K562 (cell line): ENCODE measurements around the gene LPAR3. TPM values are rescaled to one million over a fixed set of nuclear protein-coding genes. Genes with fewer than 3 reads are reported as not detected.

ENCODE experiments used
- BRD9 ChIP-seq: fragments of 450-650 bp; IDR thresholded peaks from 2 replicates; pipeline ENCODE4 v1.6.1; 2018; ENCODE audit warnings: low read depth; ENCODE audit not compliant: partially characterized antibody
- HDAC6 ChIP-seq: IDR thresholded peaks from 2 replicates; pipeline ENCODE4 v1.6.1; 2012; ENCODE audit warnings: low read depth, mild to moderate bottlenecking, control low read depth, inconsistent platforms, low read length, moderate library complexity
- PURB ChIP-seq: sonication (generic); formaldehyde crosslinking; IDR thresholded peaks from 2 replicates; pipeline ENCODE4 v1.9.0; 2021; ENCODE audit warnings: low read depth, mild to moderate bottlenecking, missing genetic modification reagents
- SMC3 ChIP-seq: conservative IDR thresholded peaks from 2 replicates; pipeline ENCODE4 v1.6.1; 2011; ENCODE audit warnings: low read depth, low read length, improper control_type of control experiment; ENCODE audit not compliant: insufficient read depth
- ZBTB5 ChIP-seq: fragments of 450-650 bp; IDR thresholded peaks from 2 replicates; pipeline ENCODE4 v1.6.1; 2017; ENCODE audit warnings: antibody characterized with exemption
- ZHX1 ChIP-seq: fragments of 150-350 bp; conservative IDR thresholded peaks from 2 replicates; pipeline ENCODE4 v1.6.1; 2014; ENCODE audit warnings: low read length
- polyA plus RNA-seq, 8 experiments: library from polyadenylated mRNA; depleted of rRNA in 4 of 8; stranded (reverse) in 5 of 8; unstranded in 3 of 8; fragments of >200 nt; fragmentation: Nextera tagmentation in 2 of 8; fragmentation: Illumina TruSeq in 1 of 8; extraction: Ambion mirVana in 2 of 8; extraction: Trizol in 1 of 8; gene quantifications; 2 replicates each; pipeline versions ENCODE4 v1.2.1 to v1.2.3, GENCODE V29; 2011 to 2014; ENCODE audit warnings: inconsistent platforms in 1 of 8, missing spikeins in 1 of 8
- total RNA-seq, 7 experiments: library from RNA; depleted of rRNA in 6 of 7; stranded (reverse); fragments of >200 nt in 6 of 7; fragmentation: Illumina TruSeq in 2 of 7; extraction: Trizol in 2 of 7; gene quantifications; 2 replicates each; pipeline versions ENCODE4 v1.2.1 to v1.2.3, GENCODE V29; 2011 to 2021; ENCODE audit warnings: low replicate concordance in 1 of 7
- TF ChIP-seq, protein P1 (sequence below): fragments of 200-600 bp; sonication (generic); IDR thresholded peaks from one replicate; pipeline ENCODE4 v1.6.1; 2012; ENCODE audit warnings: mild to moderate bottlenecking, low read depth, low read length, inconsistent platforms
- TF ChIP-seq, protein P2 (sequence below): fragments of 200-800 bp; sonication (Bioruptor generic); IDR thresholded peaks from 2 replicates; pipeline ENCODE4 v1.6.1; 2017; ENCODE audit warnings: missing genetic modification characterization, missing compliant biosample characterization

LPAR3 gene
- total and polyA plus RNA-seq, 9 of the 15 experiments (the other 6 are each of a cell fraction or from before 2014, with no cell fraction given) = 0.11 TPM; not detected in 8

DNA sequence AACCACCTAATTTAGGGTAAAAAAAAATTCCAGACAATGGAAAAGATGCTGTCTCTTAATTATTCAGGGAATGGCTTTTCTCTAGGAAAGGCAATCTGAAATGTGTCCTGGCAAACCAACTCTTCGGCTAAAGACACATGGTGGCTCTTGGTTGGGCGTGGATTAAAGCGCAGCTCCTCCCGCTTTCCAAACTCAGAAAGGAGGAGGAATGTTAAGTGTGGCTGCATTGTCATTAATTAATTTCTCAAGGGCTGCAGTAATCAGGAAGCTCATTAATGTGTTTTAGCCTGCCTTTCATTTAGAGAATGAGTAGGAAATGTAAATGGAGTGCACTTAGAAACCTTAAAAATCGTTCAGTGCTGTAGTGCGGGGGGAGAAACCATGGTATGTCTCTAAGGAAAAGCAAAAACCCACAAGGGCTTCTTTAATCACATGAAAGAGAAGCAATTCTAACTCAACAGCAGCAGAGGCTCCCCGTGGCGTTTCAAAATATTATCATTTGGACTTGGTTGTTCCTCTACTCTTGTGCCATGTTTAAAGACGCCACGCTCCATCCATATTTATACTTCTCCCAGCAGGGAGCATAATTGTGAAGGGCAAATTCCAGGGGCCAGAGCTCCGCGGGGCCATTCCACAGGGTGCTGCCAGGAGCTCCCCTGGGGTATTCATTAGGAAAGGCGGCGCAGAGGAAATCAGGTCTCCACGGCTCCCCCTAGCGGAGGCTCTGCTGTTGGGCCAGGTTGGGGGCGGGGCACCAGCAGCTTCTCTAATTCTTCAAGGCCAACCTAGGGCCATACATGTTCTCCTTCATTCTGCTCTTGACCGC, 110.8 kb downstream of the LPAR3 start (continued):
- TF ChIP-seq, protein P1, sequence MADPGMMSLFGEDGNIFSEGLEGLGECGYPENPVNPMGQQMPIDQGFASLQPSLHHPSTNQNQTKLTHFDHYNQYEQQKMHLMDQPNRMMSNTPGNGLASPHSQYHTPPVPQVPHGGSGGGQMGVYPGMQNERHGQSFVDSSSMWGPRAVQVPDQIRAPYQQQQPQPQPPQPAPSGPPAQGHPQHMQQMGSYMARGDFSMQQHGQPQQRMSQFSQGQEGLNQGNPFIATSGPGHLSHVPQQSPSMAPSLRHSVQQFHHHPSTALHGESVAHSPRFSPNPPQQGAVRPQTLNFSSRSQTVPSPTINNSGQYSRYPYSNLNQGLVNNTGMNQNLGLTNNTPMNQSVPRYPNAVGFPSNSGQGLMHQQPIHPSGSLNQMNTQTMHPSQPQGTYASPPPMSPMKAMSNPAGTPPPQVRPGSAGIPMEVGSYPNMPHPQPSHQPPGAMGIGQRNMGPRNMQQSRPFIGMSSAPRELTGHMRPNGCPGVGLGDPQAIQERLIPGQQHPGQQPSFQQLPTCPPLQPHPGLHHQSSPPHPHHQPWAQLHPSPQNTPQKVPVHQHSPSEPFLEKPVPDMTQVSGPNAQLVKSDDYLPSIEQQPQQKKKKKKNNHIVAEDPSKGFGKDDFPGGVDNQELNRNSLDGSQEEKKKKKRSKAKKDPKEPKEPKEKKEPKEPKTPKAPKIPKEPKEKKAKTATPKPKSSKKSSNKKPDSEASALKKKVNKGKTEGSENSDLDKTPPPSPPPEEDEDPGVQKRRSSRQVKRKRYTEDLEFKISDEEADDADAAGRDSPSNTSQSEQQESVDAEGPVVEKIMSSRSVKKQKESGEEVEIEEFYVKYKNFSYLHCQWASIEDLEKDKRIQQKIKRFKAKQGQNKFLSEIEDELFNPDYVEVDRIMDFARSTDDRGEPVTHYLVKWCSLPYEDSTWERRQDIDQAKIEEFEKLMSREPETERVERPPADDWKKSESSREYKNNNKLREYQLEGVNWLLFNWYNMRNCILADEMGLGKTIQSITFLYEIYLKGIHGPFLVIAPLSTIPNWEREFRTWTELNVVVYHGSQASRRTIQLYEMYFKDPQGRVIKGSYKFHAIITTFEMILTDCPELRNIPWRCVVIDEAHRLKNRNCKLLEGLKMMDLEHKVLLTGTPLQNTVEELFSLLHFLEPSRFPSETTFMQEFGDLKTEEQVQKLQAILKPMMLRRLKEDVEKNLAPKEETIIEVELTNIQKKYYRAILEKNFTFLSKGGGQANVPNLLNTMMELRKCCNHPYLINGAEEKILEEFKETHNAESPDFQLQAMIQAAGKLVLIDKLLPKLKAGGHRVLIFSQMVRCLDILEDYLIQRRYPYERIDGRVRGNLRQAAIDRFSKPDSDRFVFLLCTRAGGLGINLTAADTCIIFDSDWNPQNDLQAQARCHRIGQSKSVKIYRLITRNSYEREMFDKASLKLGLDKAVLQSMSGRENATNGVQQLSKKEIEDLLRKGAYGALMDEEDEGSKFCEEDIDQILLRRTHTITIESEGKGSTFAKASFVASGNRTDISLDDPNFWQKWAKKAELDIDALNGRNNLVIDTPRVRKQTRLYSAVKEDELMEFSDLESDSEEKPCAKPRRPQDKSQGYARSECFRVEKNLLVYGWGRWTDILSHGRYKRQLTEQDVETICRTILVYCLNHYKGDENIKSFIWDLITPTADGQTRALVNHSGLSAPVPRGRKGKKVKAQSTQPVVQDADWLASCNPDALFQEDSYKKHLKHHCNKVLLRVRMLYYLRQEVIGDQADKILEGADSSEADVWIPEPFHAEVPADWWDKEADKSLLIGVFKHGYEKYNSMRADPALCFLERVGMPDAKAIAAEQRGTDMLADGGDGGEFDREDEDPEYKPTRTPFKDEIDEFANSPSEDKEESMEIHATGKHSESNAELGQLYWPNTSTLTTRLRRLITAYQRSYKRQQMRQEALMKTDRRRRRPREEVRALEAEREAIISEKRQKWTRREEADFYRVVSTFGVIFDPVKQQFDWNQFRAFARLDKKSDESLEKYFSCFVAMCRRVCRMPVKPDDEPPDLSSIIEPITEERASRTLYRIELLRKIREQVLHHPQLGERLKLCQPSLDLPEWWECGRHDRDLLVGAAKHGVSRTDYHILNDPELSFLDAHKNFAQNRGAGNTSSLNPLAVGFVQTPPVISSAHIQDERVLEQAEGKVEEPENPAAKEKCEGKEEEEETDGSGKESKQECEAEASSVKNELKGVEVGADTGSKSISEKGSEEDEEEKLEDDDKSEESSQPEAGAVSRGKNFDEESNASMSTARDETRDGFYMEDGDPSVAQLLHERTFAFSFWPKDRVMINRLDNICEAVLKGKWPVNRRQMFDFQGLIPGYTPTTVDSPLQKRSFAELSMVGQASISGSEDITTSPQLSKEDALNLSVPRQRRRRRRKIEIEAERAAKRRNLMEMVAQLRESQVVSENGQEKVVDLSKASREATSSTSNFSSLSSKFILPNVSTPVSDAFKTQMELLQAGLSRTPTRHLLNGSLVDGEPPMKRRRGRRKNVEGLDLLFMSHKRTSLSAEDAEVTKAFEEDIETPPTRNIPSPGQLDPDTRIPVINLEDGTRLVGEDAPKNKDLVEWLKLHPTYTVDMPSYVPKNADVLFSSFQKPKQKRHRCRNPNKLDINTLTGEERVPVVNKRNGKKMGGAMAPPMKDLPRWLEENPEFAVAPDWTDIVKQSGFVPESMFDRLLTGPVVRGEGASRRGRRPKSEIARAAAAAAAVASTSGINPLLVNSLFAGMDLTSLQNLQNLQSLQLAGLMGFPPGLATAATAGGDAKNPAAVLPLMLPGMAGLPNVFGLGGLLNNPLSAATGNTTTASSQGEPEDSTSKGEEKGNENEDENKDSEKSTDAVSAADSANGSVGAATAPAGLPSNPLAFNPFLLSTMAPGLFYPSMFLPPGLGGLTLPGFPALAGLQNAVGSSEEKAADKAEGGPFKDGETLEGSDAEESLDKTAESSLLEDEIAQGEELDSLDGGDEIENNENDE = no peak
- TF ChIP-seq SMC3 (peak; percentile 61; the same call in 1 of the 2 replicates), BRD9 (no peak), ZHX1 (no peak), PURB (CRISPR knock-in tag) (no peak), ZBTB5 (no peak), HDAC6 (no peak)
- TF ChIP-seq, protein P2, sequence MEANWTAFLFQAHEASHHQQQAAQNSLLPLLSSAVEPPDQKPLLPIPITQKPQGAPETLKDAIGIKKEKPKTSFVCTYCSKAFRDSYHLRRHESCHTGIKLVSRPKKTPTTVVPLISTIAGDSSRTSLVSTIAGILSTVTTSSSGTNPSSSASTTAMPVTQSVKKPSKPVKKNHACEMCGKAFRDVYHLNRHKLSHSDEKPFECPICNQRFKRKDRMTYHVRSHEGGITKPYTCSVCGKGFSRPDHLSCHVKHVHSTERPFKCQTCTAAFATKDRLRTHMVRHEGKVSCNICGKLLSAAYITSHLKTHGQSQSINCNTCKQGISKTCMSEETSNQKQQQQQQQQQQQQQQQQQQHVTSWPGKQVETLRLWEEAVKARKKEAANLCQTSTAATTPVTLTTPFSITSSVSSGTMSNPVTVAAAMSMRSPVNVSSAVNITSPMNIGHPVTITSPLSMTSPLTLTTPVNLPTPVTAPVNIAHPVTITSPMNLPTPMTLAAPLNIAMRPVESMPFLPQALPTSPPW (CRISPR knock-in tag) = peak; percentile 17; the same call in 1 of the 2 replicates
